ENCODE measurements around the gene ATG2B.

The ATG2B gene

GRCh38 chr14:96265383-96266095 lies 97.6 kb downstream of the ATG2B start:
- no peak overlapping the region for H3K4me3 ChIP-seq (ENCODE audit: low read length)
- no peak for TF ChIP-seq ZNF274 (IDR thresholded peaks at IDR 0.05; ENCODE audit: low read depth, low read length)

GRCh38 chr14:96264853-96265252 lies 98.3 kb downstream of the ATG2B start:
- TF ChIP-seq ZNF274 (IDR thresholded peaks at IDR 0.05; ENCODE audit: low read depth, low read length) = no peak
- H3K4me3 ChIP-seq (ENCODE audit: low read length) = no peak overlapping the region

GRCh38 chr14:96264200-96264553 lies 99.0 kb downstream of the ATG2B start:
- no peak for TF ChIP-seq ZNF274 (IDR thresholded peaks at IDR 0.05; ENCODE audit: low read depth, low read length)
- H3K4me3 ChIP-seq (ENCODE audit: low read length) = no peak overlapping the region

- TF ChIP-seq ZNF274 (IDR thresholded peaks at IDR 0.05; ENCODE audit: low read depth, low read length) = no peak
Measured at GRCh38 chr14:96263347-96264199, 99.6 kb downstream of the ATG2B start.

GRCh38 chr14:96261772-96262655 lies 101.1 kb downstream of the ATG2B start:
- no peak overlapping the region for H3K4me3 ChIP-seq (ENCODE audit: low read length)
- TF ChIP-seq ZNF274 (IDR thresholded peaks at IDR 0.05; ENCODE audit: low read depth, low read length) = no peak

More at GRCh38 chr14:96263347-96264199, 99.6 kb downstream of the ATG2B start:
- H3K4me3 ChIP-seq (ENCODE audit: low read length) = no peak overlapping the region

GRCh38 chr14:96261053-96261452 lies 102.1 kb downstream of the ATG2B start:
- no peak for TF ChIP-seq ZNF274 (IDR thresholded peaks at IDR 0.05; ENCODE audit: low read depth, low read length)
- H3K4me3 ChIP-seq (ENCODE audit: low read length) = no peak overlapping the region

GRCh38 chr14:96260341-96260821 lies 102.8 kb downstream of the ATG2B start:
- TF ChIP-seq ZNF274 (IDR thresholded peaks at IDR 0.05; ENCODE audit: low read depth, low read length) = no peak
- H3K4me3 ChIP-seq (ENCODE audit: low read length) = no peak overlapping the region

- H3K4me3 ChIP-seq (ENCODE audit: low read length) = no peak overlapping the region
- TF ChIP-seq ZNF274 (IDR thresholded peaks at IDR 0.05; ENCODE audit: low read depth, low read length) = no peak
Measured at GRCh38 chr14:96257900-96258299, 105.2 kb downstream of the ATG2B start.

- TF ChIP-seq ZNF274 (IDR thresholded peaks at IDR 0.05; ENCODE audit: low read depth, low read length) = no peak
- no peak overlapping the region for H3K4me3 ChIP-seq (ENCODE audit: low read length)
Measured at GRCh38 chr14:96257056-96257455, 106.1 kb downstream of the ATG2B start.

- no peak overlapping the region for H3K4me3 ChIP-seq (ENCODE audit: low read length)
- no peak for TF ChIP-seq ZNF274 (IDR thresholded peaks at IDR 0.05; ENCODE audit: low read depth, low read length)
Measured at GRCh38 chr14:96256407-96256806, 106.7 kb downstream of the ATG2B start.

- H3K4me3 ChIP-seq (ENCODE audit: low read length) = no peak within 1 kb of the TSS
- no peak for TF ChIP-seq ZNF274 (IDR thresholded peaks at IDR 0.05; ENCODE audit: low read depth, low read length)
Measured at GRCh38 chr14:96255501-96256366, 107.4 kb downstream of the ATG2B start, which contains the start of gene BDKRB1. Gene BDKRB1, plus strand, starts transcription at chr14:96256210. Its CDS starts 7,473 bp downstream, at chr14:96263683.

GRCh38 chr14:96254687-96255086 lies 108.5 kb downstream of the ATG2B start:
- H3K4me3 ChIP-seq (ENCODE audit: low read length) = no peak overlapping the region
- TF ChIP-seq ZNF274 (IDR thresholded peaks at IDR 0.05; ENCODE audit: low read depth, low read length) = no peak

- H3K4me3 ChIP-seq (ENCODE audit: low read length) = no peak overlapping the region
- TF ChIP-seq ZNF274 (IDR thresholded peaks at IDR 0.05; ENCODE audit: low read depth, low read length) = no peak
Measured at GRCh38 chr14:96252999-96253539, 110.1 kb downstream of the ATG2B start.

Measured in GM08714 (cell line).